H1 (cell line): ENCODE data around the gene KLF7. TPM values are rescaled to one million over a fixed set of nuclear protein-coding genes. Genes with fewer than 3 reads are reported as not detected.

ENCODE experiments used
- ATF2 ChIP-seq: IDR thresholded peaks from 2 replicates; pipeline ENCODE4 v1.6.1; 2012; ENCODE audit warnings: low read length, inconsistent platforms
- polyA plus RNA-seq, 7 experiments: library from polyadenylated mRNA; depleted of rRNA in 3 of 7; stranded (reverse) in 5 of 7; unstranded in 2 of 7; fragments of >200 nt in 5 of 7; fragments of 200-250 nt in 2 of 7; gene quantifications; 1 replicate in 5 of 7; 2 replicates in 1 of 7; 4 replicates in 1 of 7; pipeline versions ENCODE4 v1.2.1 to v1.2.3, GENCODE V29; 2011 to 2013; ENCODE audit warnings: missing spikeins in 2 of 7, mixed read lengths in 2 of 7
- total RNA-seq: library from RNA; stranded (reverse); fragmentation: NEBNext Ultra II Directional; extraction: Animal tissue kit (Norgen Biotek cat#: 25700); gene quantifications from 2 replicates; pipeline ENCODE4 v1.2.1, GENCODE V29; 2021

The KLF7 gene
- total and polyA plus RNA-seq, 2 of the 8 experiments (the other 6 are each of a cell fraction or from before 2014, with no cell fraction given): 9.6 to 23.3 TPM

GRCh38 chr2:207185372-207185771 lies 19.6 kb upstream of the KLF7 start (continued):
- no peak for TF ChIP-seq ATF2
